GM18519 (cell line): ENCODE data around the gene ADGRD2.

Experiments used
- ATAC-seq: cut with Tn5 transposase; IDR thresholded peaks from one replicate; pipeline ENCODE4 v1.9.1; 2021; ENCODE audit warnings: mild to moderate bottlenecking, moderate library complexity; ENCODE audit not compliant: unreplicated experiment, low FRiP score

Gene ADGRD2

DNA sequence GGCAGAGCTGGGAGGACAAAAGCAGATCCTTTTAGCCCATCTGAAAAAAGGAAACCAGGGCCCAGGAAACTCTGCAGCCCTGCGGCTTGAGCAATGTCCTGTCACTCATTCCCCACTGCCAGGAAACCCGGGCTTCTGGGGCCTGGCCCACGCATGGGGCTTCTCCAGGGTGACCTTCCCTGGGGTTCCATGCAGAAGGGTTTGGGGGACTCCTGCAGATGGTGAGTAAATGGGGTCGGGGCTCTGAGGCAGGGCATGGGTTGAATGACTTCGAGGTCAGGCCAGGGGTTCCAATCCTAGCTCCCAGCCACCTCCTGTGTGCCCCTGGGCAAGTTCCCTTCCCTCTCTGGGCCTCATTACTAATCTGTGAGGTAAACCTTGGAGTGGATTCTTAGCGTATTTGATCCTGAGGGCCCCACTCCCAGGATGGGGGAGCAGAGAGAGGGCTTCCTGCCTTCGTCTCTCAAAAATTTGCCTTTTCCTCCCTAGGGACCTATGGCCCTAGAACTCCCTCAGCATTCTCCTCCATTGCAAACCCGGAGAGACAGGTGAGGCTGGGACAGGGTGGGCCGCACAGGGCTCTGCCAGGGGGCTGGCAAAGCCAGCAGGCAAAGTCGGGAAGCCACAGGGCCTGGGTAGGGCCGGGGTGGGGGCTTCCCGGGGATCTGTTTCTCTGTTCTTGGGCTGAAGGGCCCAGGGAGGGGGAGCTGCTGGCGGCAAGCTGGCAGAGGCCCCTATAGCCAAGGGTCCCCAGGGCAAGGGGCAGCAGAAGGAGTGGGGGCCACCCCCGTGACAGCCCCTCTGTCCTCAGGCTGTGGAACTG, 25.8 kb downstream of the ADGRD2 start:
- ATAC-seq, result no peak

DNA sequence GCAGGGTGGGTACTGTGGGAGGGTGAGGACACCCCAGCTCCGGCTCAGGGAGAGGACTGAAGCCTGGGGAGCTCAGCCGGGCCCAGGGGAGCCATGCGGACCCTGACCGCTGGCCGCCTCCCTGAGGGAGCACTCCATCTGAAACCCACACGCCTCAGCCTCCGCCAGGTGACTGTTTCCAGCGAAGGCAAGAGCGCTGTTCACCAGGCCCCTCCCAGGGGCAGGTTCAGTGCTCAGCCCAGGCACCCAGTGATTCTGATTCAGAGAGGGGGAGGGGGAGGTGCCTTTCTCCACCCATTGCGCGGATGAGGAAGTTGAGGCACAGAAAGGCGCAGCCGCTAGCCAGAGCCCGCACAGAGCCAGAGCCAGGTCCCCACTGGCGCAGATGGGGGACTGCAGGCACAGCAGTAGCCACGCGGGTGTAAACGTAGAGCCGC, 27.0 kb downstream of the ADGRD2 start:
- no peak for ATAC-seq

DNA sequence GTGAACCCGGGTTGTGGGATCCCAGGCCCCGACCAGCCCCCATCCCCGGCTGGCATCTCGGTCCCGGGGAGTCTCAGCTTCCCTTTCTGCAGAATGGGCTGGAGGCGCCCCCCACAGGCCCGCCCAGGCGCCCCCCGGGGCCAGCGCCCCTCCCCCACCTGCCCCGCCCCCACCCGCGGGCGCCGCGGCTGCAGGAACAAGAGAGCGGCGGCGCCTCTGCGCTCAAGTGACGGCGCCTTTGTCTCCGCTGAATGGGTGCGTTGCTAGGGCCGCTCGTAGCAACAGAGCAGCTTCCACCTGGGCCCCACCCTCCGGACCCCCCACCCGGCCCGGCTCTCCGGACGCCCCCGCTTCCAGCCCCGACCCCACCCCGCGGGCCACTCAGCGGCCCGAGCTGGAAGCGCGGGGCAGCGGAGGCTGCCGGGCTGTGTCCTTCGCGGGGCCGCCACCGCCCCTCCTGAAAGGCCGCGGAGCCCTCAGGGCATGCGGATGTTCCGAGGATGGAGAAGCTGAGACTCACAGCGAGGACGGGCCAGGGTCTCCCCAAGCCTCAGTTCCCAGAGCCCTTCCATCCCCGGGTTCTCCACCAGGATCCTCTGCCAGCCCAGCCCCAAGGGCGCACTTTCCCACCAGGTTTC, 27.5 kb downstream of the ADGRD2 start:
- ATAC-seq, result no peak

DNA sequence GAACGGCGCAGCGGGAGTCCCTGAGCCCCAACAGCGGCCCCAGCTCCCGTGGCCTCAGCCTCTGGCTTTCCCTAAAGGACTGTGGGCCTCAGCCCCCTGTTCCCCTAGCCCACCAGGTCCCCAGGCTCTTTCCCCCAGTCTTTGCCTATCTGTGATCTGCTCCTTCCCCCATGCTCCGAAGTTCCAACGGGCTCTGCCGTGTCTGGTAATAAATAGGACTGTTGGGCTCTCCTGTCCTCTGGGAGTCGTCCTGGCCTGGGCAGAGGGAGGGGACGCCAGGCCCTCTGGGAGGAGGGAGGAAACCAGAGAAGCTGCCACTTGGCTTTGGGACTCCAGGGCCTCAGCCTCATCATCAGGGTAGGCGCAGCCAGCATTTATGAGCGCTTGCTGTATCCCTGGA, 28.1 kb downstream of the ADGRD2 start:
- ATAC-seq, result no peak

DNA sequence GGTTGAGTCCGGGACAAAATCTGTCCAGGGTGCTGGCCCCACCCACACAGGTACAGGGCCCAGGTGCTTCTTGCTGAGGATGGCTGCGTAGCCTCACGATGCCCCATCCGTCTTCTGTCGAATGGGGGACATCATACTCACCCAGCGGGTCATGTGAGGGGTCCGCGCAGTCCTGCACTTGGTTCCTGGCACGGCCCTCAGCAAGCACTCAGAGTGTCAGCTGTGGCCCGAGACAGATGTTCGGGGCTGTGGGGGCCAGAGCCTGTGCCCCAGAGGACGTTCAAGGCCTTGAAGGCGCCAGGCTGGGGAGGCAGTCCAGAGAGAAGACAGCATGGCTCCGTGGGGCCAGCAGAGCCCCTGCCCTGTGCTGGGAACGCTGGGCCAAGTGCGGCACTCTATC, 29.1 kb downstream of the ADGRD2 start:
- ATAC-seq, result no peak

DNA sequence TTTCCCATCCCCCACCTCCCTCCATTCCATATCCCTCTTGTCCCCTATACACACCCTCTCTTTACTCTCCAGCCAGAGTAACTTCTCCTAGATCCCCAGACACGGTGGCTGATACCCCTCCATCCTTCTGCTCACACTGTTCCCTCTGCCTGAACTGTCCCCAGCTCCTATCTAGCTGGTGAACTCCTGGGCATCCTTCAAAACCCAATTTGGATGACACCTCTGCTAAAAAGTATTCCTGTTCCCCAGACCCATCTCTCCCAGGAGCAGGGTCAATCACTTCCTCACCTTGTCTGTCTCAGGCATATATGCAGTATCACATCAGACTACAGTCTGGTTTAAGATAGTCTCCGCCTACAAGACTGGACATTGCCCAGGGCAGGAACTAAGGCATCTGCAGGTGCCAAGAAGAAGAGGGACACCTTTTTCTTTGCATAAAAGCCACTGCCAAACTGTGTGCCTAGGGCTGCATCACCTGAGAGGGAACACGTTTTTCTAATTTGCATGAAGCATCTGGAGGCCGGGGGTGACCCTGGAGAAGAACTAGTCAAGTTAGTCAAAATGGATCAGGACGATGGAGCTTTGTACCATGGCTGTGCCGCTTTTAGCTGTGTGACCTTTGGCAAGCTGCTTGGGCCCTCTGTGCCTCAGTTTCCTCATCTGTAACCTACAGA, 29.8 kb downstream of the ADGRD2 start:
- ATAC-seq, result no peak

DNA sequence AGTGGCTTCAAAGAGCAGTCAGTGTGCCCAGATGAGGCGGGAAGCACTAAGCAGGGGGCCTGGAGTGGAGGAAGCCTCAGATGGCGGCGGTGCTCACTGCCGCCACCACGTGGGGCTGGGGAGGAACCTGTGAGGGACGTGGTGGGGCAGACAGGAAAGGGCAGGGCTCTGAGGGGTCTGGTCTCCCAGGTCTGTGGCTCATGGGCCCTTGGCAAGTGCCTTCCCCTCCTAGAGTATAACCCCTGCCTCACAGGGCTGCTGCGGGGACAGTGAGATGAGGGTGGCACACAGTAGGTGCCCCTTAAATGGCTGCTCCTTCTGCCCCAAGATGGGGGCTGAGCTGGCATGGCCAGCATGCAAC, 30.4 kb downstream of the ADGRD2 start:
- ATAC-seq, result no peak

DNA sequence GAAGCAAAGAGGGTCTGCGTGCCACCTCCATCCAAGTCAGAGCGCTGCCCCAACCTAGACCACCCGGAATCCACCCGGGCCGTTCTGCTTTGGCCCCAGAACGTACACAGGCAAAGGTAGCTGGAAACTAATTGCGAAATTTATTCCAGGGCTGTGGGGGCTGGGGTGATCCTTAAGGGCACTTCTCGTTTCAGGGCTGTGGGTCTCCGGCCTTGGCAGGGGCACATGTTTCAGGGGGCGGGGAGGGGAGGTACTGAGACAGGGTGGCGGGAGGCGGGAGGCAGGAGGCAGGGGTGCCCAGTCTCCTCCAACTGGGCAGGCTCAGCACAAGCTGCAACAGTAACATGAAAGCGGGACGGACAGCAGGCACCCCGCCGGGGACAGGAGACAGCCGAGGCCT, 30.9 kb downstream of the ADGRD2 start:
- ATAC-seq, result no peak

DNA sequence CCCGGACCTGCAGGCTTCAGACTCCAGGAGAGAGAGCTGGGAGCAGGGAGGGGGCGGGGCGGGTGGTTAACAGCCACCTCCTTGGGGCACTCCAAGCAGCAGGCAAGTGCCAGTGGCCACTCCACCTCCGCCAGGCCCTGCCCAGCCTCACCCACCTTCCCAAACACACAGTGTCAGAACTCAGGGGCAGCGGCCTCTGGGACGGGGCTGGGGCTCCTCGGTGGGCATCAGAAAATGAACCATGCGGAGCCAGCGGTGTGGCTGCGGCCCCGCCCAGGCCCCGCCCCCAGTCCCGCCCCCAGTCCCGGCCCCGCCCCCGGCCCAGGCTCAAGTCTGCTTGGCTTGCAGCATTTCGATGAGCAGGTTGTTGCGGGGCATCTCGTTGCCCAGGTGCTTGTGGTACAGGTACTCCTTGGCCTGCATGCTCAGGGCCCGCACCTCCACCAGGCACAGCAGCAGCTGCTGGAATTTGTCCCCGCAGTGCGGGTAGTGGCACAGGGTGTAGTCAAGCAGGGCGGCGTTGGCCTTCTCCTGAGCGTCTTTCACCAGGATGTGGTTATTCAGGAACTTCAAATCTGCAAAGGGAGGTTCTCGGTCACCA, 32.3 kb downstream of the ADGRD2 start:
- ATAC-seq, result no peak

DNA sequence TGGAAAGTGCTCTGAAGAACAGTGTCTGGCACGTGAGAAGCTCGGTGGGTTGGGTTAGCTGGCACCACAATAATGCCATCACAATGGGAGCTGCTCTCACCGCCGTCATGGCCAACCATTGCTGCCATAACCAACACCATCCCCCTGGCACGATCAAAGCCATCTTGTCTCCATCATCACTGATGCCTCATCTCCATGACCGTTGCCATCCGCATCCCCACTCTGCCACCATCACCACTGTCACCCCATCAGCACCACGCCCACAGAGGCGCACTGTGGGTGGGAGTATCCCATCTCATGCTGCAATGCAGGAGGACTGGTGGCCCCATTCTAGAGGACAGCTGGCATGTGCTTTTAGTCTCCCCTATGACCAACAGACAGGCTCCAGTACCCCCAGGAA, 33.2 kb downstream of the ADGRD2 start:
- no peak for ATAC-seq

DNA sequence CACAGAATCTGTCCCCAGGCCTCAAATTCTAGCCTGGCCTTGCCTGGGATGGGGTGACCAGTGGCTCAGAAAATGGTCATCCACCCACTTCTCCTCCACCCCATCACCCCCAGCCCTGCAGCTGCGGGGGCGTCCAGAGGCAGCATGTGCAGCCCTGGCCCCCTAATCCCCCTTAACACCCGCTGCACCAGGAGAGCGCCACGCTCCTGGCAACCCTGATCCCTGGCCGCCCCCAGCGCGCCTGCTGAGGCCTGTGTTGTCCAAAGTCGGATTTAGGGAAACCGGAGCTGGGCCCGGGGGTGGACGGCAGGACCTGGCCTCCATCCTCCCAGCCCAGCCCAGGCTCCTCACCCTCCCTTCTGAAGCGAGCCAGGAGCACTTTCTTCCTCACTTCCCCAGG, 35.0 kb downstream of the ADGRD2 start:
- no peak for ATAC-seq

DNA sequence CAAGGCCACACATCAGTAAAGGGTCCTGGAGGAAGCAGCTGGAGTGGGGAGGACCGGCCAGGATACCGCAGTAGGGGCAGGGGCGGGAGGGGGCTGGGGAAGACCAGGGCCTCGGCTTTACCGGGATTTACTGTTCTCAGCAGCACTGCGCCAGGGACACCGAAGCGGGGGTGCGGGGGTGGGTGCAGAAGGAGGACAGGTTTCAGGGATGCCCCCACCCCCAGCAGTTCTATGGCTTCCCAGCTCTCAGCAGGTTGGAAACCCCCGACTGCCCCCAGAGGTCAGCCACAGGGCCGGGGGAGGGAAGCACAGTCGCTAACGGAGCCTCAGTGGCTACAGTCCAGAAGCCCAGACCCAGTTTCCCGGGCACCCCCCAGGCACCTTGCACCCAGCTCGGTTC, 35.7 kb downstream of the ADGRD2 start:
- no peak for ATAC-seq

DNA sequence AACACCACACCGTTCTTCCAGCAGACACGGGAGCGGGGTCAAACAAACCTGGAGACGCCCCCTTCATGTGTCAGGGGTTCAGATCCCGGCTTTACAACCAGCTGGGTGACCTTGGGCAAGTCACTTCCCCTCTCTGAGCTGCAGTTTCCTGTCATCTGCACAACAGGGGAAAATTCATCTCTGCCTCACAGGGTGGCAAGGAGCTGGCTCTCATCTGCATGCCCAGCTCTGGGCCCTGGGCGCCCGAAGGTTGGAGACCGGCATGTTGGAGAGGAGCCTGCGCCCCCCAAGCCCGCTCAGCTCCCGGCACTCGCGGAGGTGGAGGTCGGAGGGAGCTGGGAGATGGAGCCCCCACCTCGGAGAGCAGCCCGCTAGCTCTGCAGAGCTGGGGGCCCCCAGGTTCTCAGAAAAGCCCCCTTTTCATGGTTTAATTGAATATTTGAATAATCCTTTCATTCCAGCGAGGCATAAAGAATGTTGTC, 36.6 kb downstream of the ADGRD2 start:
- ATAC-seq, result no peak

DNA sequence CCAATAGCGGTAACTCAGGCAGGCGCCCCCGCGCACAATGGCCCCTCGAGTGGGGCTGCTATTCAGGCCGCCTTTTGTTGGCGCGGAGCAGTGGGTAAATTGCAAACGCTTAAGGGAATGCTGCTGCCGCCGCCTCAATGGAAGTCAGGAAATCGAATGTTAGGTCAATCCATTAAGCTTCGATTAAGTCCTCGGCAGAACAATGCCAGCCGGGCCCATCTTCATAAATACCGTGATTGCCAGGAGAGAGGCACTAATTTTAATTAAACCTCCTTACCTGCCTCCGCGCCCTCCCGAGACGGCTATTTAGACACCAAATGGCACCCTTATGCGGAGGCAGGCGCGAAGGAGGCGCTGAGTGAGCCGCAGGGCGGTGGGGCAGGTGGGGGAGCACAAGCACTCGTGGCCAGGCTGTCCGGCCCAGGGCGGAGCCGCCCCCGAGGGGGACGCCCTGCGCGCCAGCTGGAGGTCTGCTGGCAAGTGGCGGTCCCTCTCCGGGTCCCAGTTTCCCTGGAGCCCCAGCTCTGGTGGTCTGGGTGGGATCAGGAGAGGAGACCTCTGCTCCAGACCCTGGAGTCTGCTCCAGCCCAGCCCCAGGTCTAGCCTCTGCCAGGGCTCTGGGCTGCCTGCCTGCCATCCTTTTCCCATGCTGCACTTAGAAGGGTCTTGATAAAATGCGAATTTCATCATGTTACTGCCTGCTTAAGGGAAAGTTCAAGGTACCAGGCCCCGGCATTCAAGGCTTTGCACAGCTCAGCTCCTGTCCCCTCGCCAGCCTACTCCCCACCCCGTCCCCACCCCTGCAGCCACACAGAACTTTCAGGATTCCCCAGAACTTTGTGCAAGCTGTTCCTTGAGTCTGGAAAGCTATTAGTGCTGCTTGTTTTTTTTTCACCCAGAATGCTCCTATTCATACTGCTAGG, 37.3 kb downstream of the ADGRD2 start:
- no peak for ATAC-seq

DNA sequence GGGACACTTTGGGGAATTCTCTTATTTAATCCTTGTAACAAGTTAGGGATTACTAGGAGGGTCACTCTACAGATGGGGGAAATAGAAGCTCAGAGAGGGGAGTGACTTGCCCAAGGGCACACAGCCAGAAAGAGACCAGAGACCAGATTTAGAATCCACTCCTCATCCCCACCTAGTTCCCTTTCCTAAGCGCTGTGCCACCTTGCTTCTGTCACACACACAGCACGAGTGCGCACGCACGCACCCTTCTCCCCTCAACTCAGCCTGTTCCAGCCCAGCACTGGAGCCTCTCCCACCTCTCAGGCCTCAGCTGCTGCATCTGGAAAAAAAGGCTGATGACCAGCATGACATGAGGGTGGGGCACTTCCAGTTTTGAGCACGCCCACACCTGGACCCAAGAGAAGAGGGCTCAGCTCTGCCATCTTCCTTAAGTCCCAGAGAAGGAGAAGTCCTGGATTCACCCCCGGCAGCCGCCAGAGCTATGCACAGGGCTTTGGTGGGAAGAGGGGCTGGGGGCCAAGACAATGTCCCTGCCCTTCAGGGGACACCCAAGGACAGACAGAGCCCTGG, 38.5 kb downstream of the ADGRD2 start:
- ATAC-seq, result no peak

DNA sequence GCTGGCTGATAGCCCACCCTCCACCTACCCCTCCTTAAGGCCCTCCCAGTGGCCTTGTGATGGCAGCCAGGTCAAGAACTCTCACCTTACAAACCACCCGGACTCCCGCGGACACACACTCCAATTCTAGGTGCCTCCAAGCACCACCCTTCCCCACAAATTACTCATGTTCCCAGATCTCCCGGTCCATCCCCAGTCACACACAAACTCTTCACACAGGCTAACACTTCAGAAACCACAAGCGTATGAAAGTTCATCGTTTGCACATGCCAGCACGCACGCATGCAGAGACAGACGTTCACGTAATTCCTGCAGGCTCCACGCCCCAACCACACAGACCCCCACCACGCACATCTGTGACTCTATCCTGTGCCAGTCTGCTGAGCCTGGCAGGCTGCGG, 39.0 kb downstream of the ADGRD2 start:
- ATAC-seq, result no peak

DNA sequence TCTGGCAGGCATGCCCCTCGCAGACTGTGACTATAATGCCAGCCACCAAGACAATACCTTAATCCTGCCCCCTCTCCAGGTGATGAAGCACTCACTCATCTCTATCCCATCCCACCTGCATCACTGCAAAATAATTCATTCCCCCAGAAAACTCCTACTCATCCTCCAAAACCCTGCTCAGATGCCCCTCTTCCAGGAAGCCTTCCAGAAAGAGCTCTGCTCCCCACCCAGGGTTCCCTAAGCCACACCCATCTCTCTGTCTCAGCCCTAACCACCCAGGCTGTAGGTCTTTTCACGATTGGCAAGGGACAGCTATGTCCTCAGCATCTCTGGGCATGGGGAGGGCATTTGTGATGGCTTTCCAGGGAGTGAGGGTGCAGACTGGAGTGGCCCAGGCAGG, 39.8 kb downstream of the ADGRD2 start:
- no peak for ATAC-seq

DNA sequence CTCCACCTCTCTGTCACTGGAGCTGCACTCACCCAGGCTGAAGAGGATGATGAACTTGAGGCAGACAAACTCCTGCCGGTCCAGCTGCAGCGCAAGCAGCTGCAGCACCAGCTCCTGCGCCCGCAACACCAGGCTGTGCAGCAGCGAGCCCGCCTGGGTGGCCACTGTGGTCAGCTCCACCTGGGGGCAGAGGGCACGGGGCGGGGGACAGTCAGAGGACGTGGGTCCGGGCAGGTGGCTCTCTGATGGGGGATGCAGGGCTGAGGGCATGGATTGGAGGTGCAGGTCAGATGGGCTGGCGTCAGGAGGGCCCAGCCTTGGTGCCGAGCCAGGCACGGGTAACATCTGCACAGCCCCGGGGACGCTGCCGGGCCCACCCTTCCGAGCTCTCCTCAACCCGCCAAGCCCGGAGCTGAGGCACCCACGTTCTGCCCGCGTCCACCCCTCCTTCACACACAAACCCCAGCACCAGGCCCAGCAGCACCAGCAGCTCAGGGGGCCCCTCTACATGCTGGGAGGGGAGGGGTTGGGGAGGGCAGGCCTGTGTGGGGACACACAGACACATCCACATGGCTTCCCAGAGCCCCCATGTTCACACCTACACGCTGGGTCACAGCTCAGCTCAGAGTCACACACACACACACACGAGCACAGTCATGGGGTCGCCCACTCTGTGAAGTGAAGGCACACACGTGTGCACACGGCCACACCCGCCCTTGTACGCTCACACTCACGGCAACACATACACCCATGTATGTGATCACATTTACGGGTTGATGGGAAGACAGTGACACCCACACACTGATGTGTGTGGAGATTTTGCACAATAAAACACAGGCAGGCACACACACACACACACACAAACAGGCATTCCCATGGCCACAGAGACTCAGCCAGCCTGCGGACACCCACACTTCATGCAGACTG, 41.1 kb downstream of the ADGRD2 start:
- no peak for ATAC-seq

DNA sequence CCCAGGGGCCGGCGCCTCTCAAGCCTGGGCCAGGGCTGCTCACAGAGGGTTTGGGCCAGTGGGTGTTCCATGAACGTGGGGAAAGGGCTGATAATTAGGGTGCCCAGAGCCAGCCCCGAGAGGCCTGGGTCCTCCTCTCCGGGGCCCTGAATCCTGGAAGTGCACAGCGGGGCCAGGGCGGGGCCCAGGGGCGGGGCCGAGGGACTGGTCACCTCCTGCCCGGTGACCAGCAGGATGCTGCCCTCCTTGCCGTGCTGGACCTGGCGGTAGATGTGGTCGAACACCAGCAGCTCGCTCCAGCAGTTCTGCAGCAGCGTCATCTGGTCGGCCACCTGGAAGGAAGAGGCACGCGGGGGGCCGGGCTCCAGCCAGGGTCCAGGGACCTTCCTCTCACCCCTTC, 42.6 kb downstream of the ADGRD2 start:
- no peak for ATAC-seq
